K562 (cell line): ENCODE results near the gene PLOD1. TPM values are rescaled to one million over a fixed set of nuclear protein-coding genes. Genes with fewer than 3 reads are reported as not detected.
A peak's percentile ranks its signal among the peaks of the same experiment; 100 is the strongest.

Source experiments
- BRD9 ChIP-seq: fragments of 450-650 bp; IDR thresholded peaks from 2 replicates; pipeline ENCODE4 v1.6.1; 2018; ENCODE audit warnings: low read depth; ENCODE audit not compliant: partially characterized antibody
- BRF1 ChIP-seq: IDR thresholded peaks from 3 replicates; pipeline ENCODE4 v1.6.1; 2011; ENCODE audit warnings: borderline replicate concordance, mild to moderate bottlenecking; ENCODE audit not compliant: insufficient read length; ENCODE audit errors: extremely low read depth
- CBFA2T2 ChIP-seq: fragments of 450-650 bp; conservative IDR thresholded peaks from 2 replicates; pipeline ENCODE4 v1.6.1; 2017; ENCODE audit warnings: mild to moderate bottlenecking
- DDX20 ChIP-seq: fragments of 450-650 bp; IDR thresholded peaks from 2 replicates; pipeline ENCODE4 v1.6.1; 2016; ENCODE audit warnings: missing genetic modification characterization, low read depth, mild to moderate bottlenecking, missing compliant biosample characterization, moderate library complexity
- KLF6 ChIP-seq: fragments of 250-450 bp; sonication (Bioruptor Pico); IDR thresholded peaks from 2 replicates; pipeline ENCODE4 v1.4.0; 2020; ENCODE audit warnings: mild to moderate bottlenecking, moderate library complexity, borderline replicate concordance
- LCOR ChIP-seq: sonication (generic); formaldehyde crosslinking; IDR thresholded peaks from 2 replicates; pipeline ENCODE4 v1.8.0; 2022; ENCODE audit warnings: mild to moderate bottlenecking, missing genetic modification reagents
- POU5F1 ChIP-seq: fragments of 150-350 bp; IDR thresholded peaks from 2 replicates; pipeline ENCODE4 v1.6.1; 2014; ENCODE audit warnings: borderline replicate concordance, low read length, low read depth, mild to moderate bottlenecking; ENCODE audit not compliant: partially characterized antibody
- SRSF9 ChIP-seq: fragments of 200-400 bp; formaldehyde crosslinking; IDR thresholded peaks from 2 replicates; pipeline ENCODE4 v1.6.1; 2017; ENCODE audit warnings: low read depth, low read length, borderline replicate concordance
- STAG1 ChIP-seq: sonication (generic); formaldehyde crosslinking; IDR thresholded peaks from 2 replicates; pipeline ENCODE4 v1.5.0; 2020; ENCODE audit warnings: missing genetic modification reagents, borderline replicate concordance
- ZBTB7A ChIP-seq: IDR thresholded peaks from 2 replicates; pipeline ENCODE4 v1.6.1; 2011; ENCODE audit warnings: low read depth, mild to moderate bottlenecking, low read length, moderate library complexity, borderline replicate concordance; ENCODE audit not compliant: control insufficient read depth
- ZNF75A ChIP-seq: fragments of 450-650 bp; formaldehyde crosslinking; IDR thresholded peaks from 2 replicates; pipeline ENCODE4 v1.4.0; 2020; ENCODE audit warnings: mild to moderate bottlenecking
- polyA plus RNA-seq, 8 experiments: library from polyadenylated mRNA; depleted of rRNA in 4 of 8; stranded (reverse) in 5 of 8; unstranded in 3 of 8; fragments of >200 nt; fragmentation: Nextera tagmentation in 2 of 8; fragmentation: Illumina TruSeq in 1 of 8; extraction: Ambion mirVana in 2 of 8; extraction: Trizol in 1 of 8; gene quantifications; 2 replicates each; pipeline versions ENCODE4 v1.2.1 to v1.2.3, GENCODE V29; 2011 to 2014; ENCODE audit warnings: inconsistent platforms in 1 of 8, missing spikeins in 1 of 8
- total RNA-seq, 7 experiments: library from RNA; depleted of rRNA in 6 of 7; stranded (reverse); fragments of >200 nt in 6 of 7; fragmentation: Illumina TruSeq in 2 of 7; extraction: Trizol in 2 of 7; gene quantifications; 2 replicates each; pipeline versions ENCODE4 v1.2.1 to v1.2.3, GENCODE V29; 2011 to 2021; ENCODE audit warnings: low replicate concordance in 1 of 7
- TF ChIP-seq, protein P1 (sequence below): fragments of 200-800 bp; sonication (Bioruptor generic); IDR thresholded peaks from 2 replicates; pipeline ENCODE4 v1.6.1; 2016; ENCODE audit warnings: missing genetic modification characterization, missing compliant biosample characterization
- TF ChIP-seq, protein P2 (sequence below): IDR thresholded peaks from 2 replicates; pipeline ENCODE4 v1.6.1; 2011; ENCODE audit warnings: borderline replicate concordance, low read depth, mild to moderate bottlenecking, moderate library complexity, low read length; ENCODE audit not compliant: insufficient read depth, poor library complexity, severe bottlenecking
- TF ChIP-seq, protein P3 (sequence below): IDR thresholded peaks from 2 replicates; pipeline ENCODE4 v1.6.1; 2012; ENCODE audit warnings: low read depth, low read length, improper control_type of control experiment, borderline replicate concordance
- TF ChIP-seq, protein P4 (sequence below), 3 experiments: fragments of 200-800 bp in 1 of 3; sonication (Bioruptor generic) in 1 of 3; sonication (generic) in 1 of 3; formaldehyde crosslinking in 1 of 3; IDR thresholded peaks; 2 replicates each; pipeline versions ENCODE4 v1.6.1 to v1.8.0; 2016 to 2022; ENCODE audit warnings: mild to moderate bottlenecking in 2 of 3, missing compliant biosample characterization in 2 of 3, missing genetic modification characterization in 2 of 3, missing genetic modification reagents in 1 of 3
- TF ChIP-seq, protein P5 (sequence below): fragments of 450-650 bp; IDR thresholded peaks from 2 replicates; pipeline ENCODE4 v1.6.1; 2016; ENCODE audit warnings: low read depth, mild to moderate bottlenecking, moderate library complexity

PLOD1 gene
- total and polyA plus RNA-seq, 9 of the 15 experiments (the other 6 are each of a cell fraction or from before 2014, with no cell fraction given), result 16.6 to 90.8 (median 52.7) TPM

DNA sequence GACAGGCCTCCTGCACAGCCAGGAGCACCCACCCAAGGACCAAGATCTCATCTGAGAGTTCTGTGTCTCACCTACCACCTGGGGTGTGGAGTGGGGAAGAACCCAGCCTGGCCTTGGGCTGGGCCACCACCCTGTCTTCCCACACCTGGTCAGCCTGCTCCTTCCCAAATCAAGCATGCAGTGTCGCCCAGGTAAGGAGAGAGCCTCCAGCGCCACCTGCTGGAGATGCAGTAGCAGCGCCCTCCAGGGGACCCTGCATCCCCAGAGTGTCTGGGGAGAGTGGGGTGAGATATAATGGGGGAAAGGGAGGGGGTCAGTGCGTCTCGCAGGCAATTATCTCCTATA lies 40.6 kb upstream of the PLOD1 start (continued):
- no peak for TF ChIP-seq DDX20
- peak; percentile 35; the same call in 1 of the 2 replicates for TF ChIP-seq LCOR
- TF ChIP-seq BRF1, result no peak
- TF ChIP-seq ZNF75A (CRISPR knock-in tag), result no peak
- TF ChIP-seq CBFA2T2, result 0 out of 2 replicates have a peak, but pooled peaks have one; percentile 19
- TF ChIP-seq, protein P1, sequence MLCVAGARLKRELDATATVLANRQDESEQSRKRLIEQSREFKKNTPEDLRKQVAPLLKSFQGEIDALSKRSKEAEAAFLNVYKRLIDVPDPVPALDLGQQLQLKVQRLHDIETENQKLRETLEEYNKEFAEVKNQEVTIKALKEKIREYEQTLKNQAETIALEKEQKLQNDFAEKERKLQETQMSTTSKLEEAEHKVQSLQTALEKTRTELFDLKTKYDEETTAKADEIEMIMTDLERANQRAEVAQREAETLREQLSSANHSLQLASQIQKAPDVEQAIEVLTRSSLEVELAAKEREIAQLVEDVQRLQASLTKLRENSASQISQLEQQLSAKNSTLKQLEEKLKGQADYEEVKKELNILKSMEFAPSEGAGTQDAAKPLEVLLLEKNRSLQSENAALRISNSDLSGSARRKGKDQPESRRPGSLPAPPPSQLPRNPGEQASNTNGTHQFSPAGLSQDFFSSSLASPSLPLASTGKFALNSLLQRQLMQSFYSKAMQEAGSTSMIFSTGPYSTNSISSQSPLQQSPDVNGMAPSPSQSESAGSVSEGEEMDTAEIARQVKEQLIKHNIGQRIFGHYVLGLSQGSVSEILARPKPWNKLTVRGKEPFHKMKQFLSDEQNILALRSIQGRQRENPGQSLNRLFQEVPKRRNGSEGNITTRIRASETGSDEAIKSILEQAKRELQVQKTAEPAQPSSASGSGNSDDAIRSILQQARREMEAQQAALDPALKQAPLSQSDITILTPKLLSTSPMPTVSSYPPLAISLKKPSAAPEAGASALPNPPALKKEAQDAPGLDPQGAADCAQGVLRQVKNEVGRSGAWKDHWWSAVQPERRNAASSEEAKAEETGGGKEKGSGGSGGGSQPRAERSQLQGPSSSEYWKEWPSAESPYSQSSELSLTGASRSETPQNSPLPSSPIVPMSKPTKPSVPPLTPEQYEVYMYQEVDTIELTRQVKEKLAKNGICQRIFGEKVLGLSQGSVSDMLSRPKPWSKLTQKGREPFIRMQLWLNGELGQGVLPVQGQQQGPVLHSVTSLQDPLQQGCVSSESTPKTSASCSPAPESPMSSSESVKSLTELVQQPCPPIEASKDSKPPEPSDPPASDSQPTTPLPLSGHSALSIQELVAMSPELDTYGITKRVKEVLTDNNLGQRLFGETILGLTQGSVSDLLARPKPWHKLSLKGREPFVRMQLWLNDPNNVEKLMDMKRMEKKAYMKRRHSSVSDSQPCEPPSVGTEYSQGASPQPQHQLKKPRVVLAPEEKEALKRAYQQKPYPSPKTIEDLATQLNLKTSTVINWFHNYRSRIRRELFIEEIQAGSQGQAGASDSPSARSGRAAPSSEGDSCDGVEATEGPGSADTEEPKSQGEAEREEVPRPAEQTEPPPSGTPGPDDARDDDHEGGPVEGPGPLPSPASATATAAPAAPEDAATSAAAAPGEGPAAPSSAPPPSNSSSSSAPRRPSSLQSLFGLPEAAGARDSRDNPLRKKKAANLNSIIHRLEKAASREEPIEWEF (CRISPR knock-in tag), result no peak
- no peak for TF ChIP-seq POU5F1
- TF ChIP-seq, protein P2, sequence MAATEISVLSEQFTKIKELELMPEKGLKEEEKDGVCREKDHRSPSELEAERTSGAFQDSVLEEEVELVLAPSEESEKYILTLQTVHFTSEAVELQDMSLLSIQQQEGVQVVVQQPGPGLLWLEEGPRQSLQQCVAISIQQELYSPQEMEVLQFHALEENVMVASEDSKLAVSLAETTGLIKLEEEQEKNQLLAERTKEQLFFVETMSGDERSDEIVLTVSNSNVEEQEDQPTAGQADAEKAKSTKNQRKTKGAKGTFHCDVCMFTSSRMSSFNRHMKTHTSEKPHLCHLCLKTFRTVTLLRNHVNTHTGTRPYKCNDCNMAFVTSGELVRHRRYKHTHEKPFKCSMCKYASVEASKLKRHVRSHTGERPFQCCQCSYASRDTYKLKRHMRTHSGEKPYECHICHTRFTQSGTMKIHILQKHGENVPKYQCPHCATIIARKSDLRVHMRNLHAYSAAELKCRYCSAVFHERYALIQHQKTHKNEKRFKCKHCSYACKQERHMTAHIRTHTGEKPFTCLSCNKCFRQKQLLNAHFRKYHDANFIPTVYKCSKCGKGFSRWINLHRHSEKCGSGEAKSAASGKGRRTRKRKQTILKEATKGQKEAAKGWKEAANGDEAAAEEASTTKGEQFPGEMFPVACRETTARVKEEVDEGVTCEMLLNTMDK, result peak; percentile 33
- TF ChIP-seq, protein P3, sequence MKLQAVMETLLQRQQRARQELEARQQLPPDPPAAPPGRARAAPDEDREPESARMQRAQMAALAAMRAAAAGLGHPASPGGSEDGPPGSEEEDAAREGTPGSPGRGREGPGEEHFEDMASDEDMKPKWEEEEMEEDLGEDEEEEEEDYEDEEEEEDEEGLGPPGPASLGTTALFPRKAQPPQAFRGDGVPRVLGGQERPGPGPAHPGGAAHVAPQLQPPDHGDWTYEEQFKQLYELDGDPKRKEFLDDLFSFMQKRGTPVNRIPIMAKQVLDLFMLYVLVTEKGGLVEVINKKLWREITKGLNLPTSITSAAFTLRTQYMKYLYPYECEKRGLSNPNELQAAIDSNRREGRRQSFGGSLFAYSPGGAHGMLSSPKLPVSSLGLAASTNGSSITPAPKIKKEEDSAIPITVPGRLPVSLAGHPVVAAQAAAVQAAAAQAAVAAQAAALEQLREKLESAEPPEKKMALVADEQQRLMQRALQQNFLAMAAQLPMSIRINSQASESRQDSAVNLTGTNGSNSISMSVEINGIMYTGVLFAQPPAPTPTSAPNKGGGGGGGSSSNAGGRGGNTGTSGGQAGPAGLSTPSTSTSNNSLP, result no peak
- no peak for TF ChIP-seq SRSF9
- TF ChIP-seq KLF6 (CRISPR knock-in tag), result no peak
- peak; percentile 62; the same call in 1 of the 2 replicates for TF ChIP-seq ZBTB7A
- TF ChIP-seq, protein P4, sequence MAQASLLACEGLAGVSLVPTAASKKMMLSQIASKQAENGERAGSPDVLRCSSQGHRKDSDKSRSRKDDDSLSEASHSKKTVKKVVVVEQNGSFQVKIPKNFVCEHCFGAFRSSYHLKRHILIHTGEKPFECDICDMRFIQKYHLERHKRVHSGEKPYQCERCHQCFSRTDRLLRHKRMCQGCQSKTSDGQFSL (CRISPR knock-in tag; IDR thresholded peaks at IDR 0.05), result no peak
- TF ChIP-seq, protein P4 (tag; IDR thresholded peaks at IDR 0.05), result no peak
- TF ChIP-seq STAG1 (CRISPR knock-in tag), result peak; percentile 90; the same call in 1 of the 2 replicates
- TF ChIP-seq BRD9, result no peak
- TF ChIP-seq, protein P5, sequence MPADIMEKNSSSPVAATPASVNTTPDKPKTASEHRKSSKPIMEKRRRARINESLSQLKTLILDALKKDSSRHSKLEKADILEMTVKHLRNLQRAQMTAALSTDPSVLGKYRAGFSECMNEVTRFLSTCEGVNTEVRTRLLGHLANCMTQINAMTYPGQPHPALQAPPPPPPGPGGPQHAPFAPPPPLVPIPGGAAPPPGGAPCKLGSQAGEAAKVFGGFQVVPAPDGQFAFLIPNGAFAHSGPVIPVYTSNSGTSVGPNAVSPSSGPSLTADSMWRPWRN, result no peak
